GM13976 (cell line): ENCODE results near the gene DCD.

Source experiments
- DNase-seq: peaks from one replicate; pipeline ENCODE4 v3.0.0; 2012; ENCODE audit warnings: low spot score
- in situ Hi-C: fragments of 300-500 bp; cut with MboI; formaldehyde crosslinking; loops from one replicate; pipeline ENCODE4 v1.12.0; 2022; ENCODE audit warnings: low sequenced_read_pairs, mixed read lengths, inconsistent platforms; ENCODE audit not compliant: unreplicated experiment
- TF ChIP-seq, protein P1 (sequence below): IDR thresholded peaks from 2 replicates; pipeline ENCODE4 v1.5.1; 2012; ENCODE audit warnings: borderline replicate concordance, mild to moderate bottlenecking; ENCODE audit not compliant: insufficient read depth; ENCODE audit errors: extremely low read depth, missing control alignments, control extremely low read depth

Gene DCD

GRCh38 chr12:54616933-54617680, 31.1 kb downstream of the DCD start:
- TF ChIP-seq, protein P1, sequence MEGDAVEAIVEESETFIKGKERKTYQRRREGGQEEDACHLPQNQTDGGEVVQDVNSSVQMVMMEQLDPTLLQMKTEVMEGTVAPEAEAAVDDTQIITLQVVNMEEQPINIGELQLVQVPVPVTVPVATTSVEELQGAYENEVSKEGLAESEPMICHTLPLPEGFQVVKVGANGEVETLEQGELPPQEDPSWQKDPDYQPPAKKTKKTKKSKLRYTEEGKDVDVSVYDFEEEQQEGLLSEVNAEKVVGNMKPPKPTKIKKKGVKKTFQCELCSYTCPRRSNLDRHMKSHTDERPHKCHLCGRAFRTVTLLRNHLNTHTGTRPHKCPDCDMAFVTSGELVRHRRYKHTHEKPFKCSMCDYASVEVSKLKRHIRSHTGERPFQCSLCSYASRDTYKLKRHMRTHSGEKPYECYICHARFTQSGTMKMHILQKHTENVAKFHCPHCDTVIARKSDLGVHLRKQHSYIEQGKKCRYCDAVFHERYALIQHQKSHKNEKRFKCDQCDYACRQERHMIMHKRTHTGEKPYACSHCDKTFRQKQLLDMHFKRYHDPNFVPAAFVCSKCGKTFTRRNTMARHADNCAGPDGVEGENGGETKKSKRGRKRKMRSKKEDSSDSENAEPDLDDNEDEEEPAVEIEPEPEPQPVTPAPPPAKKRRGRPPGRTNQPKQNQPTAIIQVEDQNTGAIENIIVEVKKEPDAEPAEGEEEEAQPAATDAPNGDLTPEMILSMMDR: no peak
- in situ Hi-C loops: no loop called here
- no peak for DNase-seq

DNA sequence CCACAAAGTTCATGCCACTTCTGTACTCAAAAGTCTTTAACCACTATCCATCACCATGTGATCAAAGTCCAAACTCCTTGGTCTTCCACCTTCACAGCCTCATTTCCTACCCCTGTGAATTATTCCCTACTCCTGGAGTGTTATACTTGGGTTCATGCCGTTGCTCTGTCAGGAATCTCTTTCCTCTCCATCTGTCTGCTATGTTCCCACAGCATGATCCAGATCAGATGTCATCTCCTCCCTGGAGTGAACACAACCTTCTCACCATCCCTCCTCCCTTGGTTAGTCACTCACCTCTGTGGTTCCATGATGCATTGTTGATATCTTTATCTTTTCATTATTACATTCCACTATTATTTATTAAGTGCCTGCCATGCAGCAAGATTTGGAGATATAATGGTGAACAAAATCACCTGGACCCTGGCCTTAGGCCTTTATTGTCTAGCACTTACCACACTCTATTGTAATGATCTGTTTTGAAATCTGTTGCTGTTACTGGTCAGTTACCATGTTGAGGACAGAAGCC, 35.9 kb downstream of the DCD start:
- in situ Hi-C loops: no loop called here
- TF ChIP-seq, protein P1: no peak
- no peak for DNase-seq

GRCh38 chr12:54611715-54612149, 36.4 kb downstream of the DCD start:
- in situ Hi-C loops: no loop called here
- no peak for DNase-seq
- TF ChIP-seq, protein P1: no peak

- DNase-seq: no peak
- in situ Hi-C loops: no loop called here
- TF ChIP-seq, protein P1: no peak
These were observed 39.4 kb downstream of the DCD start for GRCh38 chr12:54608769-54609168.

DNA sequence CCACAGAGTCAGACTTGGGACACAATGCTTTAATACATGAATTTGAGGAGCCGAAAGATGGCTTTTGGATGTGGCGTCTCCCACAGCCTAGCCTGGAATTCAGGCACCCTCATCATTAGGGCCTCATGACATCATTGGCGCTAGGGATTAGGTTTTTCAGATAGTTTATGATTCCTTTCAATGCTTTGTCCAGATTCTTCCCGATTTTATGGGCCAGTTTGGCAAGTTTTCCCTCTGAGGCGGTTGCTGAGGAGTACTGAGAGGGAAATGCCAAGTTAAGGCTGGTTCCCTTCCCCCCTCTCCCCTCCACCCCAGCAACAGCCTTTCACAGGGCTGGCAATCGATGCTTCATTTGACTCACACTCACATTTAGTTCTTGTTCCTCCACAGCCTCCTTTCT, 40.0 kb downstream of the DCD start:
- TF ChIP-seq, protein P1: no peak
- DNase-seq: no peak
- in situ Hi-C loops: no loop called here

GRCh38 chr12:54606556-54606955, 41.6 kb downstream of the DCD start:
- no peak for DNase-seq
- in situ Hi-C loops: no loop called here

More at GRCh38 chr12:54606556-54606955, 41.6 kb downstream of the DCD start:
- TF ChIP-seq, protein P1: no peak
